Measurements from ENCODE around the gene ZFP64.
"Not testable (repeated sequence)": the region's sequence is repeated elsewhere in the genome, so short reads cannot be mapped to it uniquely, and the experiment has no call there.

The ZFP64 gene

GRCh38 chr20:52153896-52154295, 37.7 kb downstream of the ZFP64 start:
- DNase-seq, result no peak

DNA sequence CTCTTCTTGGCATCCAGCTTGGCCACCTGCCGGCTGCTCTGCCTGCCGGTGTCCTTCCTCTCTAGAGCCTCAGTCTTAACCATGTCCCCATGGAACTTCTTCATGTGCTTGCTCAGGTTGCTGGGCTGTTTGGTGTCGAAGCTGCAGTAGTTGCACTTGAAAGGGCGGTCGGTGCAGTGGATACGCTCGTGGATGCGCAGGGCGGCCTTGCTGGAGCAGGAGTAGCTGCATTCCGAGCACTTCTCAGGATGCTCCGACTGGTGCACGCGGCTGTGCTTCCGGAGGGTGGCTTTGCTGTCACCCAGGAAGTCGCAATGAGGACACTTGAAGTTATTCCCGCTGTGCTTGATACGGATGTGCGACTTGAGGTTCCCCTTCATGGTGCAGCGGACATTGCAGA, 38.7 kb downstream of the ZFP64 start:
- no peak for DNase-seq

GRCh38 chr20:52152416-52152815, 39.2 kb downstream of the ZFP64 start:
- no peak for DNase-seq

- DNase-seq, result no peak
Measured at GRCh38 chr20:52150440-52151258, 40.9 kb downstream of the ZFP64 start.

- DNase-seq, result no peak
Measured at GRCh38 chr20:52145587-52145986, 46.0 kb downstream of the ZFP64 start.

GRCh38 chr20:52143277-52143676, 48.3 kb downstream of the ZFP64 start:
- no peak for DNase-seq

DNA sequence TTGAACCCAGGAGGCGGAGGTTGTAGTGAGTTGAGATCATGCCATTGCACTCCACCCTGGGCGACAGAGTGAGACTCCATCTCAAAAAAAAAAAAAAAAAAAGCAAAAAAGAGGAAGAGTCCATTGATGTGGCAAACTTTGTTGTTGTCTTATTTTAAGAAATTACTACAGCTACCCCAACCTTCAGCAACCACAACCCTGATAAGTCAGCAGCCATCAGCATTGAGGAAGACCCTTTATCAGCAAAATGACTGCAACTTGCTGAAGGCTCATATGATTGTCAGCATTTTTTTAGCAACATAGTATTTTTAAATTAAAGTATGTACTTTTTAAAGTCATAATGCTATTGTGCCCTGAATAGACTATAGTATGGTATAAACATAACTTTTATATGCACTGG, 48.8 kb downstream of the ZFP64 start:
- no peak for DNase-seq

DNA sequence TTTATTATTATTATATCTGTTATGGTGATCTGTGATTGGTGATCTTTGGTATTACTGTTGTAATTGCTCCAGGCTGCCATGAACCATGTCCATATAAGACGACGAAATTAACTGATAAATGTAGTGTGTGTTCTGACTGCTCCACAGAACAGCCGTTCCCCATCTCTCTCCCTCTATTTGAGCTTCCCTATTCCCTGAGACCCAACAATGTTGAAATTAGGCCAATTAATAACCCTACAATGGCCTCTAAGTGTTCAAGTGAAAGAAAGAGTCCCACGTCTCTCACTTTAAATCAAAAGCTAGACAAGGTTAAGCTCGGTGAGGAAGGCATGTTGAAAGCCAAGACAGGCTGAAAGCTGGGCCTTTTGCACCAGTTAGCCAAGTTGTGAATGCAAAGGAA, 51.6 kb downstream of the ZFP64 start:
- DNase-seq, result no peak

GRCh38 chr20:52137850-52138249, 53.7 kb downstream of the ZFP64 start:
- no peak for DNase-seq

GRCh38 chr20:52133714-52134113, 57.9 kb downstream of the ZFP64 start:
- DNase-seq, result not testable (repeated sequence)

GRCh38 chr20:52132337-52132736, 59.2 kb downstream of the ZFP64 start:
- DNase-seq, result no peak

- no peak for DNase-seq
Measured at GRCh38 chr20:52131048-52131643, 60.4 kb downstream of the ZFP64 start.

GRCh38 chr20:52130406-52130805, 61.2 kb downstream of the ZFP64 start:
- no peak for DNase-seq

GRCh38 chr20:52129611-52130010, 62.0 kb downstream of the ZFP64 start:
- DNase-seq, result no peak

GRCh38 chr20:52127309-52127708, 64.3 kb downstream of the ZFP64 start:
- DNase-seq, result no peak

GRCh38 chr20:52124821-52125220, 66.8 kb downstream of the ZFP64 start:
- DNase-seq, result no peak

DNA sequence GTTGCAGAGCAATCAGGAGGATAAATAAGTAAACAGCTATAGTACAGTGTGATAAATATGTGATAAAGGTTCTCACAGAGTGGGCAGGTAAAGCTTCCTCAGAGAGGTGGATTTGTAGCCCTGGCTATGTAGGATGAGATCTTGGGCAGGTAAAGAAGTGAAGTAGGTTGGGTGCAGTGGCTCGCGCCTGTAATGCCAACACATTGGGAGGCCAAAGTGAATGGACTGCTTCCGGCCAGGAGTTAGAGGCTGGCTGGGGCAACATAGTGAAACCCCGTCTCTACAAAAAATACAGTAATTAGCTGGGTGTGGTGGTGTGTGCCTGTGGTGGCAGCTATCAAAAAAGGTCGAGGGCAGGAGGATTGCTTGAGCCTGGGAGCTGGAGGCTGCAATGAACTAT, 72.9 kb downstream of the ZFP64 start:
- no peak for DNase-seq

DNA sequence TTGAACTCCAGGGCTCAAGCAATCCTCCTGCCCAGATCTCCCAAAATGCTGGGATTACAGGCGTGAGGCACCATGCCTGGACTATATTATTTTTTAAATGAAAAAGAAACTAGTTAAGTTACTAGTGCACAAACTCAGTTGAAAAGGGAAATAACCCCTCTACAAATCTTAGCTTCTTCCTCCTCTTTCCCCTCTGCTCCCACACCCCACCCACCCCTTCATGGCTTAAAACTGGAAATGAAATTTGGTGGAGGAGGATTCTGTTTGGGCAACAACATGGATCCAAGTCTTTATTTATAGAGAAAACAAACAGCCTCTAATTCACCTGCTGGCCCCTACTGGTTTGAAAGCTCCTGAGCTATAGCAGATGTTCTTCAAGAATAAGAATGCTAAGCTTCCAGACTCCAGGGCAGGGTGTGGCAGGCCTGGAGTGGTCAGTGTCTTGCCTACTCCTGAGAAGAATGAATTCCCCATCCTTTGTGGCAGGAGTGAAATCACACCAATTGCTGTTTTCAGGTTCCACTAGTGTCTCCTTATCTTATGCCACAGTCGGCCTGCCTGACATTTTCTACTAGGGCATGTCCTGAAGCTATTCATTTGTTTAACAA, 73.5 kb downstream of the ZFP64 start:
- no peak for DNase-seq

GRCh38 chr20:52110456-52110855, 81.1 kb downstream of the ZFP64 start:
- DNase-seq, result no peak

- DNase-seq, result no peak
Measured at GRCh38 chr20:52105442-52106422, 85.8 kb downstream of the ZFP64 start.

DNA sequence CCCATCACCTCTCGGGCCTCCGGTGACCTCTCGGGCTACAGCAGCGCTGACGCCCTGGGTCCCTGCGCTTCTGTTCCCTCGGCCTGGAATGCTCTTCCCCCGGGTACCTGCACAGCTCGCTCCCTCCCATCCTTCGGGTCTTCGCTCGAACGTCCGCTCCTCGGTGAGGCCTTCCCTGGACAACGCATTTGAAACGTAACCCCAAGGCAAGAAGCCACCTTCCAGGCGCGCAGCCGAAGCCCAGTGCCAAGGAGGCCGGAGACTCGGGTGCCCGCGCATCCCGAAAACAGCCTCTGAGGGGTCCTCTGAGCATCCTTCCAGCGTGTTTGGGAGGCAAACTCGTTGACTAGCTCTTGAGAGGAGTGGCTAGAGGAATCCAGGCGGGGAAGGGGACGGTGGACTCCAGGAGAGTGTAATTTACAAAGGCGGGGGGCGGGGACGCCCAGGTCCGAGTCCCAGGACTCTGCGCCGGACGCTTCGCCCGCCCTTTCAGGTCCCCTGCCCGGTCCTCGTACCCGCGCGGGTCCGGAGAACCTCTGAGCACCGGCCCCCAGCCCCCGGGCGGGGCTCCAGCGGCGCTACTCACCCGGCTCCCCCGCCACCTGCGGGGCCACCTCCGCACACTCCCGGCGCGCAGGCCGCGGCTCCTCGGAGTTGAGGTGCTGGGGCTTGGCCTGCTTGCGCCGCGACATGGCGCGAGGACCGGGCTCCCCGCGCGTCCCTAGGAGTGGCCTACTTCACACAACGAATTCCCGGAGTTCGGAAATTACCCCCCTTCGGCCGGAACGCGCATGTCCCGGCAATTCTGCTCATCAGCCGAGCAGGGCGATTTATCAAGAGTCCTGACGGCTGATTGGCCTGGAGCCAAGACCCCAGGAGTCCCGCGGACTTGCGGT, 86.8 kb downstream of the ZFP64 start:
- no peak for DNase-seq

Measured in NCI-H1436 treated with DMSO at 0.1 percent for 48 hours (cell line).